ENCODE data around the gene LEMD3. TPM values are rescaled to one million over a fixed set of nuclear protein-coding genes. Genes with fewer than 3 reads are reported as not detected.

Gene LEMD3
- 12.3 and 28.3 TPM in 2 replicates for total RNA-seq

DNA sequence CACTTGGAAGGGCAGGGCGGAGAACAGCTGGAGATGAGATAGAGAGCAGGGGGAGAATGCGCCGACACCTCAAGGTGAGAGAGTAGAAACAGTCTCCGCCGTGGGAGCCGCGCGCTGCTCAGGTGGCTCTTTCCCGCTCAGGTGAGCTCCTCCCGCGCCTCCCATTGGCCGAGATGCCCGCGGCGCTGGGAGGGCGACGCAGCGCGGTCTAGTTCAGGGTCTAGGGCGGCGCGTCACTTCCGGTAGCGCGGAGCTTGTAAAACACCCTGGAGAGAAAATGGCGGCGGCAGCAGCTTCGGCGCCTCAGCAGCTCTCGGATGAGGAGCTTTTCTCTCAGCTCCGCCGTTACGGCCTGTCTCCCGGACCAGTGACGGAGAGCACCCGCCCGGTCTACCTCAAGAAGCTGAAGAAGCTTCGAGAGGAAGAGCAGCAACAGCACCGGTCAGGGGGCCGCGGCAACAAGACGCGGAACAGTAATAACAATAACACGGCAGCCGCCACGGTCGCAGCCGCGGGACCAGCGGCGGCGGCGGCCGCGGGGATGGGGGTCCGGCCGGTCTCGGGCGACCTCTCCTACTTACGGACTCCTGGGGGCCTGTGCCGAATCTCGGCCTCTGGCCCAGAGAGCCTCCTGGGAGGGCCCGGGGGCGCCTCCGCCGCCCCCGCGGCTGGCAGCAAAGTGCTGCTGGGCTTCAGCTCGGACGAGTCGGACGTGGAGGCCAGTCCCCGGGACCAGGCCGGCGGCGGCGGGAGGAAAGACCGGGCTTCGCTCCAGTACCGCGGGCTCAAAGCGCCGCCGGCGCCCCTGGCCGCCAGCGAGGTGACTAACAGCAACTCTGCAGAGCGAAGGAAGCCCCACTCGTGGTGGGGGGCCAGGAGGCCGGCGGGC, at the start of gene LEMD3:
Gene LEMD3, plus strand, starts transcription at position 264 of the 889 bp plus-strand sequence. Its CDS starts 14 bp downstream, at position 278.
- DNase-seq (ENCODE audit: extremely low read depth, low read depth, low spot score) = peak; percentile 41

DNA sequence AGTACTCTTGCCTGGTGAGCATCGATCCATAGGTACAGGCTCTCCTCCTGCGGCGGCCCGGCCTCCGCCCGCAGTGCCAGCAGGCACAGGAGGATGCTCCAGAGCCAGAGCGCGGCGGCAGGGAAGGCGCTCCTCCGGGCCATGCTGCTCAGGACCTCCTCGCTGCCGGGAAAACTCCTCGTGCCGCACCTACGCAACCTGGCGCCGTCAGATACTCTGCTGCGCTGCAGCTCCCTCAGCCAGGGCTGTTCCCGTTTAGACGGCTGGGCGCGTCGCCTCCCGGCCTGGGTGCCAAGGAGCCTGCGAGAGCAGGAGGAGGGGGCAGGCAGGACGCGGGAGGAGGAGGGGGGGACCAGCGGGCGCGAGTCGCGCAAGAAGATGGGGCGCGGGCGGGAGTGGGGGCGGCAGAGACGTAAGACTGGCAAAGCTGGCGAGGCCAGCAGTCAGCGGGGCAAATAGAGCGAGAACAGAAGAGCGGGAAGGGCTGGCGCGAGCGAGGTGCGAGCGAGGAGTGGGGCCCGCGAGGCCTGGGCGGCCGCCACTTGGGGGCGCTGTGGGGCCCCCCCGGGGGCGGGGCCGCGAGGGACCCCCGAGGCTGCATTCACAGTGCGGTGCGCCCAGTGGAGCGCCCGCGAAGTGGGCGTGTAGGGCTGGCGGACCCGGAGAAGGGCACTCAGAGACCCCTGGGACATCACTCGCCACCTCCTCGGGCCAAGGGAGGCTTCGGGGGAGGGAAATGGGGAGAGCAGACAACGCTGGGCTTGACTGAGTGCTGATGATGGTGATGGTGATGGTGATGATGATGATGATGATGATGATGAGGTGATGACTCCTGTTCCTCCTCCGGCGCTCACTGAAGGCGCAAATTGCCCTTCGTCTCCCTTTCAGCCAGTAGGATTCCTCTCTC, 48.1 kb upstream of the LEMD3 start, which contains the start of gene WIF1:
Gene WIF1, minus strand, starts transcription at position 257 of the 907 bp plus-strand sequence. Its CDS starts 114 bp downstream, at position 143.
- DNase-seq (ENCODE audit: extremely low read depth, low read depth, low spot score) = no peak

DNA sequence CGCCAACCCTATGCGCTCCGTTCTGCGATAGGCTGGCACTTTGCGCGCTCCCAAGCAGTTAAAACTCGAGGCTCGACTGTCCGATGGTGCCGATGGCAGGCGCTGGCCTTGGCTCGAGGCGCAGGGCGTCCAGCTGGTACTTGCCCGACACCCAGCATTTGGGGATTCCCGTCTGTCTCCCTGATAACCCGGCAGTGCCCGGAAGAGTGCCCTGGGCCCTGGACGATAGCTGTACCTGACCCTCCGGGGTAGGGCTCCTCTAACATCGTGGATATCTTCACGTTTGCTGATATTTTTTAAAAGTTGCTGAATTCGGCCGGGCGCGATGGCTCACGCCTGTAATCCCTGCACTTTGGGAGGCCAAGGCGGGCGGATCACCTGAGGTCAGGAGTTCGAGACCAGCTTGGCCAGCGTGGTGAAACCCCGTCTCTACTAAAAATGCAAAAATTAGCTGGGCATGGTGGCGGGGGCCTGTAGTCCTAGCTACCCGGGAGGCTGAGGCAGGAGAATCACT, 47.4 kb upstream of the LEMD3 start:
- DNase-seq (ENCODE audit: extremely low read depth, low read depth, low spot score) = no peak

DNA sequence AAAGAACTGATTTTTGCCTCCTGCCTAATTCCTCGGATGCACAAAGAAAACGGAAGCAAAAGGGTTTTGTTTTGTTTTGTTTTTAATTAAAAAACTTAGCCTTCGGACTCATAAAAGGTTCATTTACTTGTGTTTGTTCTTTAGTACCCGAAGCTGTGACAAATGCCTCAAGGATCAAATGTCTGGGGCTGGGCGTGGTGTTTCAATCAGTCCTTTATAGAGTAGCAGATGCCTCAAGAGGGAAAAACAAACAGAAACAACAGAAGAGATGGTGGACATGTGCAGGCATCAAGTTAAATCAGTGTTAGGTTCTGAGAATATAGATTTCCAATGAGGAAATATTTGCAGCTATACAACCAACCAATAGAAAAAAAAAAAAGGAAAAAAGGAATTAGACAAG, 46.7 kb upstream of the LEMD3 start:
- DNase-seq (ENCODE audit: extremely low read depth, low read depth, low spot score) = no peak

DNA sequence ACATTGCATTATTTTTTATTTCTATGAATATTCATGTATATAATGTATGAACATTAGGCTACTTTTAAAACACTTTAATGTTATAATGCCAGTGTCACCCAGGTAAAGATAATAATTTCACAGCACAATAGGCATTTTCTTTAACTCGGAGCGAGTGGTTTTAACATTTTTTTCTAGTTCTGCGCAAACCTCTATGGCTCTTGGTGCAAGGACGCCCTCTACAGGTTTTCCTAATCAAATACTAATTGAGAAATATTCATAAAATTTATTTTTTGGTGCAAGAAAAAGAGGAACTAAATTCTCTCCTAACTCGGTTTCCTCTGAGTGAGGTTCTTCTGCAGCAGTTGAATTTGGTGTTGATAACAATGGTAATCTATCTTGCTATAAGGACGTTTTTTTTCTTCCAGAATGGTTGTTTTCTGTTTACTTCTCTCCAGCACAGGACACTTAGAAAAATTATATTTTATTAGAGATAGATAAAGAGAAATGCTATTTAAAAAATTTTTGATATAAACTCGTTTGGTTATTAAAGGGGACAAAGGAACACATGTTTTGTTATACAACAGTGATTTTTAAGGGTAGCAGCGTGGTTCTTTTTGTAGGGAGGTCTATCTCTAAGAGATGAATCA, 45.8 kb upstream of the LEMD3 start:
- peak; percentile 39 for DNase-seq (ENCODE audit: extremely low read depth, low read depth, low spot score)

- DNase-seq (ENCODE audit: extremely low read depth, low read depth, low spot score) = no peak
Observed at GRCh38 chr12:65125247-65125646, 44.1 kb upstream of the LEMD3 start.

- DNase-seq (ENCODE audit: extremely low read depth, low read depth, low spot score) = no peak
Observed at GRCh38 chr12:65125975-65126374, 43.4 kb upstream of the LEMD3 start.

GRCh38 chr12:65126482-65126881, 42.9 kb upstream of the LEMD3 start:
- DNase-seq (ENCODE audit: extremely low read depth, low read depth, low spot score) = no peak

DNA sequence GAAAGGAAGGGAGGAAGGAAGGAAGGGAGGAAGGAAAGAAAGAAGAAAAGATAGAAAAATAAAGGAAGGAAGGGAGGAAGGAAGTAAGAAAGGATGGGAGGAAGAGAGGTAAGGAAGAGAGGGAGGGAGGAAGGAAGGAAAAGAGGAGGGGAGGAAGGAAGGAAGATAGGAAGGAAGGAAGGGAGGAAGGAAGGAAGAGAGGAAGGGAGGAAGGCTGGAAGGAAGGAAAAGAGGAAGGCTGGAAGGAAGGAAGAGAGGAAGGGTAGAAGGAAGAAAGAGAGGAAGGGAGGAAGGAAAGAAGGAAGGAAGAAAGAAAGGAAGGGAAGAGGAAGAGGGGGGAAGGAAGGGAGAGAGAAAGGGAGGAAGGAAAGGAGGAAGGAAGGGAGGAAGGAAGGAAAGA, 35.5 kb upstream of the LEMD3 start:
- no peak for DNase-seq (ENCODE audit: extremely low read depth, low read depth, low spot score)

DNA sequence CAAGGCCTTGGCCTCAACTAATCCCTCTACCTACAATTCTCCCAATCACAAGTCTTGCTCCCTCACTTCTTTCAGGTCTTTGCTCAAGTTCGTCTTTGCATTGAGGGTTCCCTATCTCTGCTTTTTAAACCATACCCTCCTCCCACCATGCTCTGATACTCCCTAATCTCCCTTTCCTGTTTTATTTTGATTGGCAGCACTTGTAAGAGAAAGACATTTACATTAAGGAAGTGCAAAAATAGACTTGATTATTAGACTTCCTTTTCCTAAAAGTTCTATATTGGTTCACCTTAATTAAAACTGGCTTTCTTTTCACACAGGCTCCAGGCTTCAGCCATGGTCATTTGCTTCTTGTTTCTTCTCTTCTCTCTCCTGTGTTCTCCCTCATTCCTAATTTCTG, 30.0 kb upstream of the LEMD3 start:
- DNase-seq (ENCODE audit: extremely low read depth, low read depth, low spot score) = no peak

GRCh38 chr12:65140738-65141137, 28.6 kb upstream of the LEMD3 start:
- no peak for DNase-seq (ENCODE audit: extremely low read depth, low read depth, low spot score)

GRCh38 chr12:65147312-65147905, 22.0 kb upstream of the LEMD3 start:
- no peak for DNase-seq (ENCODE audit: extremely low read depth, low read depth, low spot score)

DNA sequence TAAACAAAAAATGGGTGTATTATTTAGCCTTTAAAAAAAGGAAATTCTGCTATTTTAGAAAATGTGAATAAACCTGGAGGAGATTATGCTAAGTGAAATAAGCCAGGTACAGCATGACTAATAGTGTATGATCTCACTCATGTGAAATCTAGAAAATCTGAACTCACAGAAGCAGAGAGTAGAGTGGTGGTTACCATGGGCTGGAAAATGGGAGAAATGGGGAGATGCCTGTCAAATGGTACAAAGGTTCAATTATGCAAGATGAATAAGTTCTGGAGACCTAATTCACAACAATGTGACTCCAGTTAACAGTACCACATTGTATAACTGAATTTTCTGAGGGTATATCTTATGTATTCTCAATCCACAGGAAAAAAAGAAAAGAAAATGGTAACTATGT, 17.4 kb upstream of the LEMD3 start:
- no peak for DNase-seq (ENCODE audit: extremely low read depth, low read depth, low spot score)

DNA sequence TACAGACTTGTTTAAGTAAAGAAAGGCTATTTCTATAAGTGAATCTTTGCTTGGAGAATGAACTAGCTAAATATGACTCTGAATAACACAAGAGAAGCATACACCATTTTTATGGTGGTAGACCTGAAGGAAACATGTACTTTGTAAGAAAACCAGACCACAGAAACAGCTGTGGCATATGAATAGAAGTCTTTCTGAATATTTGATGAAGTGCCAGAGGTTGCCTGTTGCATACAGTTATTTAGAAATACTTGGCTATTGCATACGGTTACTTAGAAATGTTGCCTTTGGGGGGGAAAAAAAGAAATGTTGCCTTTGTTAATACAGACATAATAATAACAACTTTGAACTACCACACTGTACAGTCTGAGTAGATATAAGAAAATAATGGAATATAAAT, 16.8 kb upstream of the LEMD3 start:
- no peak for DNase-seq (ENCODE audit: extremely low read depth, low read depth, low spot score)

GRCh38 chr12:65155784-65156183, 13.6 kb upstream of the LEMD3 start:
- DNase-seq (ENCODE audit: extremely low read depth, low read depth, low spot score) = no peak

GRCh38 chr12:65156366-65156841, 13.0 kb upstream of the LEMD3 start:
- DNase-seq (ENCODE audit: extremely low read depth, low read depth, low spot score) = no peak

- DNase-seq (ENCODE audit: extremely low read depth, low read depth, low spot score) = no peak
Observed at GRCh38 chr12:65157091-65157490, 12.3 kb upstream of the LEMD3 start.

GRCh38 chr12:65162609-65163008, 6.8 kb upstream of the LEMD3 start:
- DNase-seq (ENCODE audit: extremely low read depth, low read depth, low spot score) = no peak

DNA sequence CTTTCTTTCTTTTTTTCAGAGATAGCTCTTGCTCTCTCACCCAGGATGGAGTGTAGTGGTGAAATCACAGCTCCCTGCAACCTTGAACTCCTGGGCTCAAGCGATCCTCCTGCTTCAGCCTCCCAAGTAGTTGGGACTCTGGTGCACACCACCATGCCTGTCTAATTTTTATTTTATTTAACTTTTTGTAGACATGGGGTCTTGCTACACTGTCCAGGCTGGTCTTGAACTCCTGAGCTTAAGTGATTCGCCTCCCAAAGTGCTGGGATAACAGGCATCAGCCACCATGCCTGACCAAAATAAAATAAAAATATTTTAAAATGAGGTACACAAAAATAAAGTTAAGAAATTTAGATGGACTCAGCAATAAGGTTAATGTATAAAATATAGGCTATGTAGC, 5.1 kb upstream of the LEMD3 start:
- no peak for DNase-seq (ENCODE audit: extremely low read depth, low read depth, low spot score)

- DNase-seq (ENCODE audit: extremely low read depth, low read depth, low spot score) = no peak
Observed at GRCh38 chr12:65164774-65165173, 4.6 kb upstream of the LEMD3 start.
